ENCODE results near the gene NKD1. TPM values are rescaled to one million over a fixed set of nuclear protein-coding genes. Genes with fewer than 3 reads are reported as not detected.

Gene NKD1
- polyA plus RNA-seq, 4 donors, result 10.3 to 13.1 (median 12.0) TPM

GRCh38 chr16:50665128-50665878 is 117.1 kb downstream of the NKD1 start:
- peak; percentile 48 to 77 (median 60) for DNase-seq (ENCODE audit: low read depth in 4 of 4, low spot score in 3 of 4)

GRCh38 chr16:50666658-50667496 is 118.7 kb downstream of the NKD1 start:
- DNase-seq (ENCODE audit: low read depth in 4 of 4, low spot score in 3 of 4), result no peak

GRCh38 chr16:50667497-50668367 is 119.5 kb downstream of the NKD1 start:
- DNase-seq (ENCODE audit: low read depth in 4 of 4, low spot score in 3 of 4), result no peak

- no peak for DNase-seq (ENCODE audit: low read depth in 4 of 4, low spot score in 3 of 4)
These were observed 120.3 kb downstream of the NKD1 start for GRCh38 chr16:50668368-50669008.

GRCh38 chr16:50669741-50670140 is 121.5 kb downstream of the NKD1 start:
- DNase-seq (ENCODE audit: low read depth in 4 of 4, low spot score in 3 of 4), result no peak

GRCh38 chr16:50670476-50670875 is 122.3 kb downstream of the NKD1 start:
- no peak for DNase-seq (ENCODE audit: low read depth in 4 of 4, low spot score in 3 of 4)

GRCh38 chr16:50671644-50672260 is 123.6 kb downstream of the NKD1 start:
- DNase-seq (ENCODE audit: low read depth in 4 of 4, low spot score in 3 of 4), result no peak

- no peak for DNase-seq (ENCODE audit: low read depth in 4 of 4, low spot score in 3 of 4)
These were observed 125.5 kb downstream of the NKD1 start for GRCh38 chr16:50673496-50674275.

- DNase-seq (ENCODE audit: low read depth in 4 of 4, low spot score in 3 of 4), result no peak
These were observed 126.6 kb downstream of the NKD1 start for GRCh38 chr16:50674831-50675230.

- no peak for DNase-seq (ENCODE audit: low read depth in 4 of 4, low spot score in 3 of 4)
These were observed 127.8 kb downstream of the NKD1 start for GRCh38 chr16:50675686-50676610.

GRCh38 chr16:50676684-50677225 is 128.6 kb downstream of the NKD1 start:
- no peak for DNase-seq (ENCODE audit: low read depth in 4 of 4, low spot score in 3 of 4)

GRCh38 chr16:50677351-50677750 is 129.2 kb downstream of the NKD1 start:
- no peak for DNase-seq (ENCODE audit: low read depth in 4 of 4, low spot score in 3 of 4)

GRCh38 chr16:50678531-50678930 is 130.3 kb downstream of the NKD1 start:
- DNase-seq (ENCODE audit: low read depth in 4 of 4, low spot score in 3 of 4), result no peak

- no peak for DNase-seq (ENCODE audit: low read depth in 4 of 4, low spot score in 3 of 4)
These were observed 131.1 kb downstream of the NKD1 start for GRCh38 chr16:50679266-50679665.

- DNase-seq (ENCODE audit: low read depth in 4 of 4, low spot score in 3 of 4), result no peak
These were observed 131.7 kb downstream of the NKD1 start for GRCh38 chr16:50679676-50680555.

- no peak for DNase-seq (ENCODE audit: low read depth in 4 of 4, low spot score in 3 of 4)
These were observed 132.3 kb downstream of the NKD1 start for GRCh38 chr16:50680556-50680893.

All from right renal pelvis (tissue), 4 donors.